NCI-H526 (cell line): Measurements from ENCODE around the gene EME1.
A peak's percentile ranks its signal among the peaks of the same experiment; 100 is the strongest.

ENCODE experiments used
- DNase-seq, 2 experiments: peaks; one replicate each; lab custom pipeline; 2025; lab: John Stamatoyannopoulos, UW

EME1 gene

GRCh38 chr17:50347894-50348291 lies 25.1 kb upstream of the EME1 start:
- no peak for DNase-seq

- DNase-seq: no peak
Observed at GRCh38 chr17:50348522-50349242, 24.3 kb upstream of the EME1 start.

- DNase-seq: no peak
Observed at GRCh38 chr17:50349243-50349600, 23.8 kb upstream of the EME1 start.

- no peak for DNase-seq
Observed at GRCh38 chr17:50350733-50351132, 22.3 kb upstream of the EME1 start.

GRCh38 chr17:50352072-50352692 lies 20.8 kb upstream of the EME1 start:
- DNase-seq: no peak

GRCh38 chr17:50352693-50353599 lies 20.1 kb upstream of the EME1 start:
- DNase-seq: no peak

- DNase-seq: no peak
Observed at GRCh38 chr17:50353600-50354195, 19.3 kb upstream of the EME1 start.

GRCh38 chr17:50354198-50354597 lies 18.8 kb upstream of the EME1 start:
- no peak for DNase-seq

- no peak for DNase-seq
Observed at GRCh38 chr17:50354776-50355175, 18.3 kb upstream of the EME1 start.

- DNase-seq: no peak
Observed at GRCh38 chr17:50355336-50355700, 17.7 kb upstream of the EME1 start.

- DNase-seq: peak in 1 of 2 experiments; percentile 51
Observed at GRCh38 chr17:50355701-50356341, 17.2 kb upstream of the EME1 start.

- no peak for DNase-seq
Observed at GRCh38 chr17:50356418-50356817, 16.6 kb upstream of the EME1 start.

- no peak for DNase-seq
Observed at GRCh38 chr17:50356892-50357510, 16.0 kb upstream of the EME1 start.

- DNase-seq: no peak
Observed at GRCh38 chr17:50358177-50358576, 14.9 kb upstream of the EME1 start.

GRCh38 chr17:50359005-50359699 lies 13.9 kb upstream of the EME1 start:
- DNase-seq: no peak

GRCh38 chr17:50359998-50360461 lies 13.0 kb upstream of the EME1 start:
- DNase-seq: no peak

- DNase-seq: no peak
Observed at GRCh38 chr17:50360486-50361115, 12.4 kb upstream of the EME1 start.

- DNase-seq: peak; percentile 33 to 78
Observed at GRCh38 chr17:50361561-50362480, 11.2 kb upstream of the EME1 start.

- no peak for DNase-seq
Observed at GRCh38 chr17:50362661-50363060, 10.4 kb upstream of the EME1 start.
